GM18907 (cell line): Measurements from ENCODE around the gene DPF3.

Experiments
- ATAC-seq: cut with Tn5 transposase; IDR thresholded peaks from one replicate; pipeline ENCODE4 v1.9.1; 2021; ENCODE audit warnings: mild to moderate bottlenecking, moderate library complexity; ENCODE audit not compliant: unreplicated experiment

The DPF3 gene

GRCh38 chr14:72801836-72802587, 91.9 kb downstream of the DPF3 start:
- ATAC-seq = no peak

GRCh38 chr14:72801381-72801812, 92.5 kb downstream of the DPF3 start:
- no peak for ATAC-seq

GRCh38 chr14:72800848-72801370, 93.0 kb downstream of the DPF3 start:
- ATAC-seq = no peak

- no peak for ATAC-seq
Measured at GRCh38 chr14:72800296-72800695, 93.6 kb downstream of the DPF3 start.

GRCh38 chr14:72796935-72797334, 97.0 kb downstream of the DPF3 start:
- ATAC-seq = no peak

- no peak for ATAC-seq
Measured at GRCh38 chr14:72793156-72793939, 100.6 kb downstream of the DPF3 start.

- no peak for ATAC-seq
Measured at GRCh38 chr14:72792051-72792788, 101.7 kb downstream of the DPF3 start.

- no peak for ATAC-seq
Measured at GRCh38 chr14:72790887-72791566, 102.9 kb downstream of the DPF3 start.

- ATAC-seq = no peak
Measured at GRCh38 chr14:72788972-72789728, 104.8 kb downstream of the DPF3 start.

- ATAC-seq = no peak
Measured at GRCh38 chr14:72788255-72788654, 105.6 kb downstream of the DPF3 start.

- ATAC-seq = no peak
Measured at GRCh38 chr14:72787841-72788240, 106.1 kb downstream of the DPF3 start.

GRCh38 chr14:72786378-72787350, 107.2 kb downstream of the DPF3 start:
- ATAC-seq = no peak

GRCh38 chr14:72783741-72784140, 110.2 kb downstream of the DPF3 start:
- no peak for ATAC-seq

- no peak for ATAC-seq
Measured at GRCh38 chr14:72782817-72783216, 111.1 kb downstream of the DPF3 start.

GRCh38 chr14:72781561-72782508, 112.1 kb downstream of the DPF3 start:
- no peak for ATAC-seq

- no peak for ATAC-seq
Measured at GRCh38 chr14:72780751-72781150, 113.2 kb downstream of the DPF3 start.

- no peak for ATAC-seq
Measured at GRCh38 chr14:72779679-72780078, 114.2 kb downstream of the DPF3 start.

GRCh38 chr14:72777636-72778035, 116.3 kb downstream of the DPF3 start:
- ATAC-seq = no peak
